ENCODE data around the gene KY. TPM values are rescaled to one million over a fixed set of nuclear protein-coding genes. Genes with fewer than 3 reads are reported as not detected.

KY gene
- total RNA-seq = not detected in 2 replicates

DNA sequence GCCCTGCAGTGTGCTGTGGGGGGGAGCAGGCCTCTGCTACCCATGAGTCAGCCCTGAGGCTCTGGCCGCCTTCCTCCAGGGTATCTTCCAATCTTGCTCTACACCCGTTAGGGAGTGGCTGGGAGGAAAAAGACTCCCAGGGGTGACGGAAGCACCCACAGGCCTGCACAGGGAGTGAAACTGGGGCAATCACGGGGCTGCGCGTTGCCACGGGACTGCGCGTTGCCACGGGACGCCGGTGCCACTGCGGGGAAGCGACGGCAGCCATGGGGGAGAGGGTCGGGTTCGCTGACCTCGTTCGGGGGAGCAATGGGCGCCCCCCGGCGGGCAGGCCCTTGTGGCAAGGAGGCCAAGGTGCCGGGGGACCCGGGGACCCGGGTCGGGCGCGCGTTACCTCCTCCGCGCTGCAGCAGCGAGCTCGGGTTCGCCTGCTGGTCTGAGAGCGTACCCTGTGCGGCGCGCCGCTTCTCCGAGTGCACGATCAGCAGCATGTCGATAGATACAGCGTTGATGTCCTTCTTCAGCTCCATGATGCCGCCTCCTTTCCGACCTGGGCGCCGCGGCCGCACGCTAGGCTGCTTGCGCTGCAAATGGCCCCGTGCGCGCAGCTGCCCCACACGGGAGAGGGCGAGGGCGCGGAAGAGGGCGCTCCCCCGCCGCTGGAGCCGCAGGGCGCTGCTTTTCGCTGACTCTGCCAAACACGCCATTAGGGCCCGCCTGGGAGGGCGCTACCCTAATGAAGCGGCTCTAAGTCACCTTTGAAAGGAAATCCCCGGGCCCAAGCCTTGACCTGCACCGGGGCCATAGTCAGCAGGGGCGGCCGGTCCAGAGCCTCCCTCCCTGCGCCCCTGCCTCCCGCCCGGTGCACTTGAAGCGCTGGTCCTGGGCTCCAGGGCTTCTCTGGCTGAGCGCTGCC, at the start of gene KY:
Gene KY (minus strand): TSS at position 592 of the 916 bp plus-strand sequence. CDS start 62 bp downstream, at position 530.

Other genes with a start within 250 kb of the KY start
- 47.4 and 62.3 TPM in 2 replicates for gene ANAPC13, start 165.0 kb downstream of the KY start, total RNA-seq
- 15.2 and 16.6 TPM in 2 replicates for gene CEP63, start 165.0 kb downstream of the KY start, total RNA-seq
- 1.6 and 2.1 TPM in 2 replicates for gene EPHB1, start 144.2 kb upstream of the KY start, total RNA-seq